A673 (cell line): Measurements from ENCODE around the gene USH1G. TPM values are rescaled to one million over a fixed set of nuclear protein-coding genes. Genes with fewer than 3 reads are reported as not detected.

ENCODE experiments used
- Bru-seq: library from RNA; stranded (reverse); fragments of 400-500 nt; gene quantifications from one replicate; lab custom pipeline; 2021; lab: Mats Ljungman, UMichigan
- BruChase-seq, 2 experiments: library from RNA; stranded (reverse); fragments of 400-500 nt; gene quantifications; one replicate each; lab custom pipeline; 2021; lab: Mats Ljungman, UMichigan
- BruUV-seq: library from RNA; stranded (reverse); fragments of 400-500 nt; replicated peaks from 2 replicates; lab custom pipeline; 2021; lab: Mats Ljungman, UMichigan
- CTCF ChIA-PET: fragments of 300-600 bp; sonication (Branson Sonifier 250); formaldehyde crosslinking; loops from one replicate; lab custom pipeline; 2022; ENCODE audit warnings: antibody characterized with exemption; lab: Charles Lee
- POLR2A ChIA-PET: fragments of 300-600 bp; sonication (Branson Sonifier 250); formaldehyde crosslinking; loops from one replicate; lab custom pipeline; 2022; ENCODE audit warnings: antibody characterized with exemption; ENCODE audit not compliant: low non-redundant PET; lab: Charles Lee
- DNase-seq: peaks from one replicate; pipeline ENCODE4 v3.0.0-alpha.2; 2015; ENCODE audit warnings: low spot score
- H3K27ac ChIP-seq: fragments of 200-600 bp; sonication (generic); 2 replicates; pipeline ENCODE4 v1.5.1; 2016; ENCODE audit warnings: mixed run types, low read depth, mild to moderate bottlenecking, mixed read lengths, antibody characterized with exemption, low read length; ENCODE audit not compliant: poor library complexity, severe bottlenecking
- H3K27me3 ChIP-seq: fragments of 200-600 bp; sonication (generic); replicated peaks from 2 replicates; pipeline ENCODE4 v1.6.1; 2017; ENCODE audit warnings: mixed run types, low read depth, mild to moderate bottlenecking, mixed read lengths, antibody characterized with exemption, low read length; ENCODE audit not compliant: insufficient read depth, poor library complexity
- H3K36me3 ChIP-seq: fragments of 200-600 bp; sonication (generic); 2 replicates; pipeline ENCODE4 v1.6.1; 2016; ENCODE audit warnings: mixed run types, mild to moderate bottlenecking, mixed read lengths, antibody characterized with exemption, low read length; ENCODE audit not compliant: insufficient read depth, poor library complexity, severe bottlenecking
- H3K4me1 ChIP-seq: fragments of 200-600 bp; sonication (generic); 2 replicates; pipeline ENCODE4 v1.6.1; 2017; ENCODE audit warnings: mixed run types, mild to moderate bottlenecking, mixed read lengths, antibody characterized with exemption, low read length; ENCODE audit not compliant: insufficient read depth, poor library complexity, severe bottlenecking
- H3K4me3 ChIP-seq: fragments of 200-600 bp; sonication (generic); 2 replicates; pipeline ENCODE4 v1.5.1; 2016; ENCODE audit warnings: low read depth, mixed run types, mild to moderate bottlenecking, mixed read lengths, low read length; ENCODE audit not compliant: poor library complexity, severe bottlenecking
- H3K9me3 ChIP-seq: fragments of 200-600 bp; sonication (generic); 2 replicates; pipeline ENCODE4 v1.6.1; 2016; ENCODE audit warnings: mixed run types, low read depth, mild to moderate bottlenecking, mixed read lengths, antibody characterized with exemption, low read length; ENCODE audit not compliant: poor library complexity, severe bottlenecking
- EZH2 ChIP-seq: fragments of 200-600 bp; sonication (generic); IDR thresholded peaks from 2 replicates; pipeline ENCODE4 v1.6.1; 2017; ENCODE audit warnings: borderline replicate concordance, low read depth, mild to moderate bottlenecking, mixed read lengths, antibody characterized with exemption, low read length; ENCODE audit not compliant: poor library complexity, severe bottlenecking
- intact Hi-C: fragments of 100-400 bp; cut with micrococcal nuclease; formaldehyde crosslinking; loops from one replicate; pipeline ENCODE4 v1.10.0; 2022; ENCODE audit not compliant: unreplicated experiment
- long read RNA-seq: library from polyadenylated mRNA; stranded (forward); transcript quantifications from one replicate; pipeline ENCODE4 v2.0.0, GENCODE V29; 2022
- total RNA-seq: library from RNA; stranded (reverse); gene quantifications from 2 replicates; pipeline ENCODE4 v1.2.3, GENCODE V29; 2021
- TF ChIP-seq, protein P1 (sequence below): fragments of 300-800, 200-600 bp; sonication (generic); conservative IDR thresholded peaks from 2 replicates; pipeline ENCODE4 v1.5.1; 2017; ENCODE audit warnings: low read depth, mild to moderate bottlenecking, antibody characterized with exemption, low read length, moderate library complexity, mixed read lengths

USH1G gene
- not detected in 2 replicates for total RNA-seq
- not detected for Bru-seq, nascent RNA
- not detected for BruChase-seq, experiment 1, labeled RNA remaining after a 2-hour chase
- BruChase-seq, experiment 2, labeled RNA remaining after a 6-hour chase: not detected
- long read RNA-seq: 0 reads

GRCh38 chr17:74922694-74923537 lies at the start of gene USH1G:
Gene USH1G (minus strand): TSS chr17:74923255. CDS start chr17:74923073, 182 bp downstream.
- ChIA-PET POLR2A (no interaction called here), CTCF (interaction anchor here (0.6 to 1.7 kb wide), 5 partner anchors 24 to 609 kb away, joined by 3 to 15 read pairs (median 5); no protein-coding TSS in a partner anchor)
- BruUV-seq: no TSS peak
- Histone ChIP-seq H3K27me3 (peaks cover 58% of the 10 kb centered on the region), H3K9me3 (no peaks in the 10 kb centered on the region), H3K36me3 (no peaks in the 10 kb centered on the region), H3K4me3 (peak within 1 kb of the TSS; percentile 31), H3K27ac (no peak within 1 kb of the TSS), H3K4me1 (peaks cover 14% of the 10 kb centered on the region)
- intact Hi-C loops: loop anchor here (1.0 kb wide), 1 partner anchor 35 kb away; no protein-coding TSS in a partner anchor
- TF ChIP-seq, protein P1, sequence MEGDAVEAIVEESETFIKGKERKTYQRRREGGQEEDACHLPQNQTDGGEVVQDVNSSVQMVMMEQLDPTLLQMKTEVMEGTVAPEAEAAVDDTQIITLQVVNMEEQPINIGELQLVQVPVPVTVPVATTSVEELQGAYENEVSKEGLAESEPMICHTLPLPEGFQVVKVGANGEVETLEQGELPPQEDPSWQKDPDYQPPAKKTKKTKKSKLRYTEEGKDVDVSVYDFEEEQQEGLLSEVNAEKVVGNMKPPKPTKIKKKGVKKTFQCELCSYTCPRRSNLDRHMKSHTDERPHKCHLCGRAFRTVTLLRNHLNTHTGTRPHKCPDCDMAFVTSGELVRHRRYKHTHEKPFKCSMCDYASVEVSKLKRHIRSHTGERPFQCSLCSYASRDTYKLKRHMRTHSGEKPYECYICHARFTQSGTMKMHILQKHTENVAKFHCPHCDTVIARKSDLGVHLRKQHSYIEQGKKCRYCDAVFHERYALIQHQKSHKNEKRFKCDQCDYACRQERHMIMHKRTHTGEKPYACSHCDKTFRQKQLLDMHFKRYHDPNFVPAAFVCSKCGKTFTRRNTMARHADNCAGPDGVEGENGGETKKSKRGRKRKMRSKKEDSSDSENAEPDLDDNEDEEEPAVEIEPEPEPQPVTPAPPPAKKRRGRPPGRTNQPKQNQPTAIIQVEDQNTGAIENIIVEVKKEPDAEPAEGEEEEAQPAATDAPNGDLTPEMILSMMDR: no peak
- TF ChIP-seq EZH2: no peak
- peak; percentile 24 for DNase-seq

DNA sequence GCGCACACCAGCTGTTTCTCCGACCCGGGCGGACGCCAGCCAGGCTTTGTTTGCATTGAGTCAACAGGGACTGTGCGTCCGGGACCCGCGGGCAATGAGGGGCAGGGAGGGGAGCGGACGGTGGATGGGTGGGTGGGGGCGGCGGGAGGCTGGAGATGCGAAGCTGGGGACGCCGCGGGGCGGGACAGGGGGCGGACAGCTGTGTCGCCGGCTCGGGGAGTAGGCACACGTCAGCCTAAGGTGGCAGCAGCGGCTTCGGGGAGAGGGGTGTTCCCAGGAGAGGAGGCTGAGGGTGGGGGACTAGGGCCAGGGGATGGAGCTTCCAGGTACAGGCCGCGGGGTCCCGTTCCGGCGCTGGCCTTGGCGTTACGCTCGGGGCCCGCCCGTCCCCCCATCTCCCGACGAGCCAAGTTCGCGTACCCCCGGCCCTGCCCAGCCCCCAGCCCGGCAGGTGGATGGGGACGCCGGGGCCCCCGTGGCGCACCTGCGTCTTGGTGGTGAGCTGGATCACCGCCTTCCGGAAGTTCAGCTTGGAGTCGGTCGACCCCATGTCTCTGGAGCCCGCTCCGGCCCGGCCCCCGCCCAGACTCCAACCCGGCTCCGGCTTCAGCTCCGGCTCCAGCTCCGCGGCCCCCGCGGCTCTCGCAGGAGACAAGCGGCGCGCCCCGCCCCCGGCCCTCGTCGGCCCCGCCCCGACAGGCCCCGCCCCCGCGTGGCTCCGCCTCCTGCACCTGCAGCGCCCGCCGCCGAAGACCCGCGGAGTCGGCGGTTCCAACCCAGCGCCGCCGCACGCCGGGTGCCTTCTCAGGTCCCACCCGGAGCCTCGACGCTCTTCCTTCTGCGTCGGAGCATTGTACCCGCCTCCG lies 49.3 kb upstream of the USH1G start, which contains the start of gene HID1:
TSS of gene HID1 (minus strand) at position 653 of the 866 bp plus-strand sequence. CDS start at position 550, 103 bp downstream.
- no peak within 1 kb of the TSS for H3K27ac ChIP-seq
- TF ChIP-seq, protein P1: no peak
- no peak for TF ChIP-seq EZH2
- POLR2A ChIA-PET: no interaction called here
- peak; percentile 71 for DNase-seq
- H3K9me3 ChIP-seq: no peaks in the 10 kb centered on the region
- CTCF ChIA-PET: interaction anchor here (0.6 to 1.2 kb wide), 3 partner anchors 11 to 811 kb away, joined by 3 to 11 read pairs (median 3); partner anchors contain the start of gene CDR2L
- peaks cover 5% of the 10 kb centered on the region for H3K27me3 ChIP-seq
- H3K4me3 ChIP-seq: peak within 1 kb of the TSS; percentile 56
- no TSS peak for BruUV-seq
- no peaks in the 10 kb centered on the region for H3K4me1 ChIP-seq
- no peaks in the 10 kb centered on the region for H3K36me3 ChIP-seq
- intact Hi-C loops: no loop called here

DNA sequence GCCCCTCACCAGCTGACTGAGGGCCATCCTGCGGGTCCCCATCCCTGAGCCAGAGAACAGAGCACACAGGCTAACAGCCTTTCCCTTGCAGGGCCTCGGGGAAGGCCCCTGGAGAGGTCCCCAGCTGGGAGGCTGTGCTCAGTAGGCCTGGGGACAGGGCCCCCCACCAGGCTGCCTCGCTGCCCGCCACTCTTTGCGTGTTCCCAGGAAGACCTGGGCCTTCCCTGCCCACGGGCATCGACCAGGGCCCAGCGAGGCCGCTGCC lies 48.7 kb upstream of the USH1G start:
- Histone ChIP-seq H3K36me3 (no peaks in the 10 kb centered on the region), H3K27ac (no peak overlapping the region), H3K9me3 (no peaks in the 10 kb centered on the region), H3K4me1 (no peaks in the 10 kb centered on the region), H3K27me3 (peaks cover 5% of the 10 kb centered on the region), H3K4me3 (peak overlapping the region; percentile 56)
- ChIA-PET CTCF (interaction anchor here (1.2 kb wide), 1 partner anchor 11 kb away, joined by 11 read pairs; no protein-coding TSS in a partner anchor), POLR2A (interaction anchor here (0.6 kb wide), 1 partner anchor 199 kb away, joined by 3 read pairs; no protein-coding TSS in a partner anchor)
- DNase-seq: no peak
- intact Hi-C loops: no loop called here
- TF ChIP-seq EZH2: no peak
- TF ChIP-seq, protein P1: no peak
- no TSS peak for BruUV-seq
